ENCODE data around the gene EHMT2. TPM values are rescaled to one million over a fixed set of nuclear protein-coding genes. Genes with fewer than 3 reads are reported as not detected.

EHMT2 gene
- polyA plus RNA-seq, 1 donor (not counting 4 experiments of a cell fraction or from before 2014, with no cell fraction given): 17.7 TPM

DNA sequence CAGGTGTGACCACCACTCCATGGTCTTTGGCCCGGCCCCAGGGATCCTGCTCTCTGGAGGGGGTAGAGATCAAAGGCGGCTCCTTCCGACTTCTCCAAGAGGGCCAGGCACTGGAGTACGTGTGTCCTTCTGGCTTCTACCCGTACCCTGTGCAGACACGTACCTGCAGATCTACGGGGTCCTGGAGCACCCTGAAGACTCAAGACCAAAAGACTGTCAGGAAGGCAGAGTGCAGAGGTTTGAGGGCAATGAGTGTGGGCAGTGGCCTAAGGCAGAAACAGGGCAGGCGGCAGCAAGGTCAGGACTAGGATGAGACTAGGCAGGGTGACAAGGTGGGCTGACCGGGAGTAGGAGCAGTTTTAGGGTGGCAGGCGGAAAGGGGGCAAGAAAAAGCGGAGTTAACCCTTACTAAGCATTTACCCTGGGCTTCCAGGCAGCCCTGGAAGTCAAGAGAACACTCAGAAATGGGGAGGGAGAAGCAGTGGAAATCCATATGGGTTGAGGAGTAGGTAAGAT is 48.9 kb upstream of the EHMT2 start:
- no peak for DNase-seq (ENCODE audit: low read depth, low spot score)
- H3K79me2 ChIP-seq (ENCODE audit: control insufficient read depth, insufficient read depth, low read length): no peaks in the 10 kb centered on the region
- H3K4me3 ChIP-seq (ENCODE audit: control insufficient read depth in 2 of 3, extremely low read depth in 1 of 3, insufficient read depth in 2 of 3, low read depth in 1 of 3, low read length in 3 of 3): no peak overlapping the region
- no peak for FAIRE-seq
- H3K9me3 ChIP-seq (ENCODE audit: control insufficient read depth, low read depth, low read length): no peaks in the 10 kb centered on the region
- TF ChIP-seq, protein P1, sequence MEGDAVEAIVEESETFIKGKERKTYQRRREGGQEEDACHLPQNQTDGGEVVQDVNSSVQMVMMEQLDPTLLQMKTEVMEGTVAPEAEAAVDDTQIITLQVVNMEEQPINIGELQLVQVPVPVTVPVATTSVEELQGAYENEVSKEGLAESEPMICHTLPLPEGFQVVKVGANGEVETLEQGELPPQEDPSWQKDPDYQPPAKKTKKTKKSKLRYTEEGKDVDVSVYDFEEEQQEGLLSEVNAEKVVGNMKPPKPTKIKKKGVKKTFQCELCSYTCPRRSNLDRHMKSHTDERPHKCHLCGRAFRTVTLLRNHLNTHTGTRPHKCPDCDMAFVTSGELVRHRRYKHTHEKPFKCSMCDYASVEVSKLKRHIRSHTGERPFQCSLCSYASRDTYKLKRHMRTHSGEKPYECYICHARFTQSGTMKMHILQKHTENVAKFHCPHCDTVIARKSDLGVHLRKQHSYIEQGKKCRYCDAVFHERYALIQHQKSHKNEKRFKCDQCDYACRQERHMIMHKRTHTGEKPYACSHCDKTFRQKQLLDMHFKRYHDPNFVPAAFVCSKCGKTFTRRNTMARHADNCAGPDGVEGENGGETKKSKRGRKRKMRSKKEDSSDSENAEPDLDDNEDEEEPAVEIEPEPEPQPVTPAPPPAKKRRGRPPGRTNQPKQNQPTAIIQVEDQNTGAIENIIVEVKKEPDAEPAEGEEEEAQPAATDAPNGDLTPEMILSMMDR (optimal IDR thresholded peaks at IDR 0.05 in 1 of 3, IDR thresholded peaks at IDR 0.05 in 1 of 3, conservative IDR thresholded peaks at IDR 0.05 in 1 of 3; ENCODE audit: extremely low read depth in 1 of 3, insufficient read depth in 2 of 3, low read length in 3 of 3): no peak
- no peak for TF ChIP-seq EZH2 (IDR thresholded peaks at IDR 0.05; ENCODE audit: low read length)
- dilution Hi-C loops (cut with MboI; ENCODE audit: extremely low pct_ligation_motif_present, low sequenced_read_pairs): no loop called here
- H3K36me3 ChIP-seq (ENCODE audit: control insufficient read depth in 2 of 2, extremely low read depth in 1 of 2, insufficient read depth in 2 of 2, low read length in 2 of 2): peaks cover 2 to 4% of the 10 kb centered on the region in 2 experiments
- H4K20me1 ChIP-seq (ENCODE audit: control insufficient read depth, extremely low read depth, insufficient read depth, low read length): no peaks in the 10 kb centered on the region
- no peaks in the 10 kb centered on the region for H3K9me1 ChIP-seq (ENCODE audit: control insufficient read depth, extremely low read depth, insufficient read depth, low read length)
- no peak overlapping the region for H3K27ac ChIP-seq (ENCODE audit: control insufficient read depth, insufficient read depth, low read length)
- H3K4me1 ChIP-seq (ENCODE audit: control insufficient read depth, extremely low read depth, insufficient read depth, low read length): peaks cover 21% of the 10 kb centered on the region
- peaks cover 8% of the 10 kb centered on the region for H3K27me3 ChIP-seq (ENCODE audit: control insufficient read depth, extremely low read depth, insufficient read depth, low read length)
- peak overlapping the region; percentile 90 for H3K4me2 ChIP-seq (ENCODE audit: control insufficient read depth, extremely low read depth, insufficient read depth, low read depth, low read length)
- H3K9ac ChIP-seq (ENCODE audit: control insufficient read depth, extremely low read depth, insufficient read depth, low read length): no peak overlapping the region
- peak overlapping the region; percentile 94 for H2AFZ ChIP-seq (ENCODE audit: control insufficient read depth, low read length)

DNA sequence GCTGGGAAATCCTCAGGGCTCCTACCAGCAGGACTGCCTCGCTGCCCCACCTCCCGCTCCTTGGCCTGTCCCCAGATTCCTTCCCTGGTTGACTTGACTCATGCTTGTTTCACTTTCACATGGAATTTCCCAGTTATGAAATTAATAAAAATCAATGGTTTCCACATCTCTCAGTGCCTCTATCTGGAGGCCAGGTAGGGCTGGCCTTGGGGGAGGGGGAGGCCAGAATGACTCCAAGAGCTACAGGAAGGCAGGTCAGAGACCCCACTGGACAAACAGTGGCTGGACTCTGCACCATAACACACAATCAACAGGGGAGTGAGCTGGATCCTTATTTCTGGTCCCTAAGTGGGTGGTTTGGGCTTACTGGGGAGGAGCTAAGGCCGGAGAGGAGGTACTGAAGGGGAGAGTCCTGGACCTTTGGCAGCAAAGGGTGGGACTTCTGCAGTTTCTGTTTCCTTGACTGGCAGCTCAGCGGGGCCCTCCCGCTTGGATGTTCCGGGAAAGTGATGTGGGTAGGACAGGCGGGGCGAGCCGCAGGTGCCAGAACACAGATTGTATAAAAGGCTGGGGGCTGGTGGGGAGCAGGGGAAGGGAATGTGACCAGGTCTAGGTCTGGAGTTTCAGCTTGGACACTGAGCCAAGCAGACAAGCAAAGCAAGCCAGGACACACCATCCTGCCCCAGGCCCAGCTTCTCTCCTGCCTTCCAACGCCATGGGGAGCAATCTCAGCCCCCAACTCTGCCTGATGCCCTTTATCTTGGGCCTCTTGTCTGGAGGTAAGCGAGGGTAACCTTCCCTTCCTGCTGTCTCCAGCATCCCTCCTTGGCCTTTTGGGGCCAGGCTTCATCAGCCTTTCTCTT is 48.2 kb upstream of the EHMT2 start, which contains the start of gene CFB:
CFB (plus strand) TSS at position 589 of the 863 bp plus-strand sequence; CDS start at position 716, 127 bp downstream.
- peak within 1 kb of the TSS; percentile 80 for H3K27ac ChIP-seq (ENCODE audit: control insufficient read depth, insufficient read depth, low read length)
- H3K79me2 ChIP-seq (ENCODE audit: control insufficient read depth, insufficient read depth, low read length): no peaks in the 10 kb centered on the region
- FAIRE-seq: no peak
- H3K4me2 ChIP-seq (ENCODE audit: control insufficient read depth, extremely low read depth, insufficient read depth, low read depth, low read length): peak within 1 kb of the TSS; percentile 90
- H3K9ac ChIP-seq (ENCODE audit: control insufficient read depth, extremely low read depth, insufficient read depth, low read length): peak within 1 kb of the TSS; percentile 68
- DNase-seq (ENCODE audit: low read depth, low spot score): no peak
- peak within 1 kb of the TSS; percentile 94 for H2AFZ ChIP-seq (ENCODE audit: control insufficient read depth, low read length)
- H4K20me1 ChIP-seq (ENCODE audit: control insufficient read depth, extremely low read depth, insufficient read depth, low read length): no peaks in the 10 kb centered on the region
- H3K27me3 ChIP-seq (ENCODE audit: control insufficient read depth, extremely low read depth, insufficient read depth, low read length): peaks cover 8% of the 10 kb centered on the region
- H3K9me1 ChIP-seq (ENCODE audit: control insufficient read depth, extremely low read depth, insufficient read depth, low read length): no peaks in the 10 kb centered on the region
- H3K4me3 ChIP-seq (ENCODE audit: control insufficient read depth in 2 of 3, extremely low read depth in 1 of 3, insufficient read depth in 2 of 3, low read depth in 1 of 3, low read length in 3 of 3): peak within 1 kb of the TSS; percentile 15 to 50 (median 47)
- TF ChIP-seq, protein P1 (optimal IDR thresholded peaks at IDR 0.05 in 1 of 3, IDR thresholded peaks at IDR 0.05 in 1 of 3, conservative IDR thresholded peaks at IDR 0.05 in 1 of 3; ENCODE audit: extremely low read depth in 1 of 3, insufficient read depth in 2 of 3, low read length in 3 of 3): no peak
- no peak for TF ChIP-seq EZH2 (IDR thresholded peaks at IDR 0.05; ENCODE audit: low read length)
- no peaks in the 10 kb centered on the region for H3K36me3 ChIP-seq (ENCODE audit: control insufficient read depth in 2 of 2, extremely low read depth in 1 of 2, insufficient read depth in 2 of 2, low read length in 2 of 2)
- no peaks in the 10 kb centered on the region for H3K9me3 ChIP-seq (ENCODE audit: control insufficient read depth, low read depth, low read length)
- H3K4me1 ChIP-seq (ENCODE audit: control insufficient read depth, extremely low read depth, insufficient read depth, low read length): peaks cover 21% of the 10 kb centered on the region
- dilution Hi-C loops (cut with MboI; ENCODE audit: extremely low pct_ligation_motif_present, low sequenced_read_pairs): no loop called here
